Measurements from ENCODE around the gene VIPR2. TPM values are rescaled to one million over a fixed set of nuclear protein-coding genes. Genes with fewer than 3 reads are reported as not detected.

The VIPR2 gene
- total and polyA plus RNA-seq, 8 donors, result 0.28 to 0.80 (median 0.44) TPM

GRCh38 chr7:159105832-159106811 is 38.5 kb downstream of the VIPR2 start:
- ATAC-seq (no peak), DNase-seq (peak in 2 of 4 donors; percentile 29 to 44)
- H3K36me3 ChIP-seq, result no peaks in the 10 kb centered on the region
- no peaks in the 10 kb centered on the region for H3K9me3 ChIP-seq
- no peak overlapping the region for H3K27ac ChIP-seq
- H3K4me3 ChIP-seq, result no peak overlapping the region
- intact Hi-C loops (cut with DNase I), result no loop called here
- no peaks in the 10 kb centered on the region for H3K4me1 ChIP-seq
- H3K27me3 ChIP-seq, result peaks cover 0 to 44% of the 10 kb centered on the region in 2 donors
- TF ChIP-seq CTCF (IDR thresholded peaks at IDR 0.05), result no peak

GRCh38 chr7:159105066-159105780 is 39.4 kb downstream of the VIPR2 start:
- no peak overlapping the region for H3K27ac ChIP-seq
- H3K4me3 ChIP-seq, result no peak overlapping the region
- peaks cover 0 to 2% of the 10 kb centered on the region in 2 donors for H3K9me3 ChIP-seq
- peaks cover 0 to 42% of the 10 kb centered on the region in 2 donors for H3K27me3 ChIP-seq
- no peak for ATAC-seq
- intact Hi-C loops (cut with DNase I), result no loop called here
- TF ChIP-seq CTCF (IDR thresholded peaks at IDR 0.05), result no peak
- DNase-seq, result peak in 2 of 4 donors; percentile 16 to 71
- no peaks in the 10 kb centered on the region for H3K4me1 ChIP-seq
- H3K36me3 ChIP-seq, result no peaks in the 10 kb centered on the region

GRCh38 chr7:159104188-159104920 is 40.3 kb downstream of the VIPR2 start:
- peak; percentile 27 for ATAC-seq
- intact Hi-C loops (cut with DNase I), result no loop called here
- peak in 2 of 4 donors; percentile 31 to 72 for DNase-seq
- Histone ChIP-seq H3K27me3 (peaks cover 0 to 37% of the 10 kb centered on the region in 2 donors), H3K9me3 (peaks cover 0 to 2% of the 10 kb centered on the region in 2 donors), H3K4me1 (no peaks in the 10 kb centered on the region), H3K4me3 (no peak overlapping the region), H3K36me3 (no peaks in the 10 kb centered on the region), H3K27ac (no peak overlapping the region)
- TF ChIP-seq CTCF (IDR thresholded peaks at IDR 0.05), result no peak

GRCh38 chr7:159103382-159104187 is 41.1 kb downstream of the VIPR2 start:
- no peak overlapping the region for H3K4me3 ChIP-seq
- no peaks in the 10 kb centered on the region for H3K4me1 ChIP-seq
- no peak for TF ChIP-seq CTCF (IDR thresholded peaks at IDR 0.05)
- peaks cover 0 to 2% of the 10 kb centered on the region in 2 donors for H3K9me3 ChIP-seq
- intact Hi-C loops (cut with DNase I), result no loop called here
- ATAC-seq (no peak), DNase-seq (peak in 2 of 4 donors; percentile 4 to 5)
- peaks cover 0 to 33% of the 10 kb centered on the region in 2 donors for H3K27me3 ChIP-seq
- no peak overlapping the region for H3K27ac ChIP-seq
- H3K36me3 ChIP-seq, result no peaks in the 10 kb centered on the region
